Measurements from ENCODE around the gene EHHADH.

EHHADH gene

DNA sequence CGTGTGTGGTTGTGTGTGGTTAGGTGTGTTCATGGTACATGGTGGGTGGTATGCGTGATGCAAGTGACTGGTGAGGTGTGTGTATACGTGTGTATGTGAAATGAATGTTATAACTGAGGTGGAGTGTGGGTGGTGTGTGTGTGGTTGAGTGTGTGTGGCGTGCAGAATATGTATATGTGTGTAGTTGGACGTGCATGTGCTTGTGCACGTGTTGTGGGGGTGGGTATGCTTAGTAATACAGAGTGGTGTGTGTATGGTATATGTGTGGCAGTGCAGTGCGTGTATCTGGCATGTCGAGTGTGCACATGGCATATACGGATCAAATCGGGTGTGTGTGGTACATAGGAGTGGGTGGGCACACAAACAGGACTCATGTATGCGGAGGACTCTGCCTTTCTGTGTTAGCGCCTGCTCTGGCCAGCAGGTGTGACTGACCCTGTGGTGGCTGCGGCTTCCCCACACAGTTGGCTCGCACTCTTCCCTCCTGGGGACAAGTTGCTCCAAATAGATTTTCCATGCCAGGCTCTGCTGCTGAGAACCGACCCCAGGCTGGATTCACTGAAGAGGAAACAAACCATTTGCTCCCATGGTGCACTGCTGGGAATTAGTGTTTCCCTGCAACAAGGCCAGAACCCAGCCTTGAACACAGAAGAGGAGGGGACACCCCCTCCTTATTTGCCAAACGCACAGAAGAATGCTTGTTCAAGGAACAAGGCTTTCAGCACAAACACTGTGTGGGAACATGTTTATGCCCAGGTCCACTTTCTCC lies 99.8 kb downstream of the EHHADH start:
- no peaks in the 10 kb centered on the region for H3K36me3 ChIP-seq (replicated peaks)
- in situ Hi-C loops (cut with HindIII; ENCODE audit: low pct_ligation_motif_present, low sequenced_read_pairs) = no loop called here
- no peak overlapping the region for H3K27ac ChIP-seq
- DNase-seq = no peak
- peaks cover 14% of the 10 kb centered on the region for H3K27me3 ChIP-seq (replicated peaks)
- H3K4me3 ChIP-seq (ENCODE audit: low read depth, low read length) = peak overlapping the region; percentile 65
- TF ChIP-seq, protein P1, sequence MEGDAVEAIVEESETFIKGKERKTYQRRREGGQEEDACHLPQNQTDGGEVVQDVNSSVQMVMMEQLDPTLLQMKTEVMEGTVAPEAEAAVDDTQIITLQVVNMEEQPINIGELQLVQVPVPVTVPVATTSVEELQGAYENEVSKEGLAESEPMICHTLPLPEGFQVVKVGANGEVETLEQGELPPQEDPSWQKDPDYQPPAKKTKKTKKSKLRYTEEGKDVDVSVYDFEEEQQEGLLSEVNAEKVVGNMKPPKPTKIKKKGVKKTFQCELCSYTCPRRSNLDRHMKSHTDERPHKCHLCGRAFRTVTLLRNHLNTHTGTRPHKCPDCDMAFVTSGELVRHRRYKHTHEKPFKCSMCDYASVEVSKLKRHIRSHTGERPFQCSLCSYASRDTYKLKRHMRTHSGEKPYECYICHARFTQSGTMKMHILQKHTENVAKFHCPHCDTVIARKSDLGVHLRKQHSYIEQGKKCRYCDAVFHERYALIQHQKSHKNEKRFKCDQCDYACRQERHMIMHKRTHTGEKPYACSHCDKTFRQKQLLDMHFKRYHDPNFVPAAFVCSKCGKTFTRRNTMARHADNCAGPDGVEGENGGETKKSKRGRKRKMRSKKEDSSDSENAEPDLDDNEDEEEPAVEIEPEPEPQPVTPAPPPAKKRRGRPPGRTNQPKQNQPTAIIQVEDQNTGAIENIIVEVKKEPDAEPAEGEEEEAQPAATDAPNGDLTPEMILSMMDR (IDR thresholded peaks at IDR 0.05; ENCODE audit: low read depth, low read length, missing control alignments) = no peak

DNA sequence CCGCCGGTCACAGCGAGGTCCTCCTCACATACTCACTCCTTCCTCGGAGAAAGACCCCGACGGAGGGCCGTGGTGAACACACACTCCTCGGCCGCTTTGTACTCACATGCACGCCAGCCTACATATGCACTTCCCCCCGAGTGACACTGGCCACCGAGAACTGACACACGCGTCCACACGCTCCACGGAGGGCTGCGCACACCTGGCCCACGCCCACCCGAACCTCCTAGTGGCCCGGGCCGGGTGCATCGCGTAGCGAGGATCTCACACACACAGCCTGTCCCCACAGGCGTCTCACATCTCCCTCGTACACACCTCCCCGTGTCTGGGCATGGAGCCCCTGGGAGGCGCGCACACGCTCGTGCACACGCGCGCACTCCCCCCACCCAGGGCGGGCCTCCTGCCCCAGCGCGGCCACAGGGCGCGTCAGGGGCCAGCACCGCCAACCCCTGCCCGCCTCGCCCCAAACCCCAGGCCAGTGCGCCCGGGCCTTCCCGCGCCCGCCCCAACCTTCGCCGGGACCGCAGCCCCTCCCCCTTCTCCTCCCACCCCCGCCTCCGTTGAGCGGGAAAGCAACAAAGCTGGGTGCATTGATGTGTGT lies 100.6 kb downstream of the EHHADH start:
- peak overlapping the region; percentile 65 for H3K4me3 ChIP-seq (ENCODE audit: low read depth, low read length)
- DNase-seq = peak; percentile 13
- H3K27ac ChIP-seq = no peak overlapping the region
- in situ Hi-C loops (cut with HindIII; ENCODE audit: low pct_ligation_motif_present, low sequenced_read_pairs) = no loop called here
- H3K36me3 ChIP-seq (replicated peaks) = no peaks in the 10 kb centered on the region
- peaks cover 14% of the 10 kb centered on the region for H3K27me3 ChIP-seq (replicated peaks)
- TF ChIP-seq, protein P1 (IDR thresholded peaks at IDR 0.05; ENCODE audit: low read depth, low read length, missing control alignments) = no peak

DNA sequence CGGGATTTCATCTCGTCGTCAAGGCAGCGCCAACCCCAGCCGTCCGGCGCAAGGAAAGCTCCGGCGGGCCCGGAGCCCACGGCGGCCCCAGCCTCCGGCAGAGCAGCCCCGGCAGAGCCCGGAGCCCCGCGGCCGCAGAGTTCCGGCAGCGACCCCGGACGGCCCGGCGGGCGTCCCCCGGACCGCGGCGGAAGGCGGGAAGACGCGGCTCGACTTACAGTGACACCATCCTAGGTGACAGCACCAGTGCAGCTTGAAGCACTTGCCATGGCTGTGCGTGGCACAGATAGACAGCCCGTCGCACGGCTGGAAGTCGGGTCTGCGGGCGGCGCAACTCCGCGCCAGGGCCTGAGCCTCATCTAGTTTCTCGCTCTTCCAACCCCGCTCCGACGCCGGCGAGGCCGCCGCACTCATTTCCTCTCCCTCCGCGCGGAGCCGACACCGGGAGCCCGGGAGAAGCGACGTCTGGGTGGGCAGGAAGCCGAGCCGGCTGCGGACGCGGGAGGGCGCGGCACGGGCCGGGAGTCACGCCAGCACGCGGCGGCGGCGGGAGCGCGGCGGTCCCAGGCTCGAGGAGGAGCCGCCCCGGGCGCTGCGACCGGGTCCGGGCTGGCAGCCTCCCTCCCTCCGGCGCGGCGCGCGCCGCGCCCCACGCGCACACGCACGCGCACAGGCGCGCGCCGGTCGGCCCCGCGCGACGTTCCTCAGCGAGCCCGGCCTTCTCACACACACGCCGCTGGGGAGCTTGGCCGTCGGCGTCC lies 101.3 kb downstream of the EHHADH start, which contains the start of gene C3orf70:
TSS of gene C3orf70 (minus strand) at position 651 of the 761 bp plus-strand sequence. CDS start at position 414, 237 bp downstream.
- DNase-seq = peak; percentile 17
- Histone ChIP-seq H3K36me3 (replicated peaks) (no peaks in the 10 kb centered on the region), H3K4me3 (ENCODE audit: low read depth, low read length) (peak within 1 kb of the TSS; percentile 65), H3K27ac (no peak within 1 kb of the TSS), H3K27me3 (replicated peaks) (peaks cover 14% of the 10 kb centered on the region)
- in situ Hi-C loops (cut with HindIII; ENCODE audit: low pct_ligation_motif_present, low sequenced_read_pairs) = no loop called here
- TF ChIP-seq, protein P1 (IDR thresholded peaks at IDR 0.05; ENCODE audit: low read depth, low read length, missing control alignments) = no peak

DNA sequence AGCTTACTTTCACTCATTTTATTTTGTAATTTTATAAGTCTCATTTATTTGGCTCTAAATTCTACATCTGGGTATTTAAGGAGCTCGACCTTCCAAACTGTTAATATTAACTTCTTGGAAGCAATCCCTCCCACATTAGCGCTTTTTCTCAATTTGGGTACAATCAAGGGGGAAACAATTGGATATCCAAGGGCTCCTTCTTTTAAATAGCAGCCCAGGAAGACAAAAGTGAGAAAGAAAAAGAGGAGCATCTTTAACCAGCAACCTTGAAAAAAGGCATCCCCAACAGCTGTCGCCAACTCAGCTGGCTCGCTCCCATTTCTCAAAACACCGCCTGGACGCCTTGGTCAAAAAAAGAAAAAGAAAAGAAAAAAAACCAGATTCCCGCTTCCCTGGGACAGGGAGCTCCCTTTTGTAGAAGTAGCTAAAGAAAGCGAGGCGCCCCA lies 101.9 kb downstream of the EHHADH start:
- H3K4me3 ChIP-seq (ENCODE audit: low read depth, low read length) = peak overlapping the region; percentile 65
- peaks cover 13% of the 10 kb centered on the region for H3K27me3 ChIP-seq (replicated peaks)
- TF ChIP-seq, protein P1 (IDR thresholded peaks at IDR 0.05; ENCODE audit: low read depth, low read length, missing control alignments) = no peak
- DNase-seq = no peak
- no peak overlapping the region for H3K27ac ChIP-seq
- H3K36me3 ChIP-seq (replicated peaks) = no peaks in the 10 kb centered on the region
- in situ Hi-C loops (cut with HindIII; ENCODE audit: low pct_ligation_motif_present, low sequenced_read_pairs) = no loop called here

DNA sequence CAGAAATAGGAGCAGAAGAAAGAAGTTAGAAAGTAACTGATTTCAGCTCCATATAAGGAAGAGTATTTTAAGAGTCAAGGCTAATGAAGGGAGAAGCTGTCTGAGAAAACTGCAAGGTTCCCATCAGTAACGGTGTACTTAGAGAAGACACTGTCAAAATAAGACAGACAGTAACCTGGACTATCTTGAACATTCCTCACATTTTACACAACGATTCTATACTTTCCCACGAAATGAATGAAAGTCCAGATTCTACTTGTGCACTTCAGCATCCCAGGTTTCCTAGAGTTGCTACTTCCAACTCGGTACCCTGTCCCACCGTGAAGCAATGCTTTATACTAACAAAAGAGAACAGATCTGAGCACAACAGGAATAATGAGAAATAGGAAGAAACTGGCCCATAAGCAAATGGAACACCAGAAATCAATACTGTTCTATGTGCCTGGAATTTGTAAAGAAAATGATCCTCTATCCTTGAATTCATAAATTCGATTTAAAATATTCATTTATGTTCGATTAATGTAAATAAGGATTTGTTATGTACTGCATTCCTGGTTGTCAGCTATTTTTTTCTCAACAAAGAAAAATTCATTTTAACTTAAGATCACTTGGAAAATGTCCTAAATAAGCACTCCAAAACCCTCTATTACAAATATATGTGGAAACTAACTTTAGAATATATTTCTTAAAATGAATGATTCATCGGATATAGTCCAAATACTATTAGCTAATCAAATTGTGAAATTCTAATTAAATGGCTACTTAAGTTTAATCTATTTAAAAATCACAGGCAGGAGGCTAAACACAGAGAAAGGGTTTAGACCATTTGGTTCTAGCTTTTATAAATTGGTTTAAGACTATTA lies 102.5 kb downstream of the EHHADH start:
- DNase-seq = no peak
- Histone ChIP-seq H3K36me3 (replicated peaks) (no peaks in the 10 kb centered on the region), H3K27me3 (replicated peaks) (peaks cover 13% of the 10 kb centered on the region), H3K4me3 (ENCODE audit: low read depth, low read length) (no peak overlapping the region), H3K27ac (no peak overlapping the region)
- in situ Hi-C loops (cut with HindIII; ENCODE audit: low pct_ligation_motif_present, low sequenced_read_pairs) = no loop called here
- TF ChIP-seq, protein P1 (IDR thresholded peaks at IDR 0.05; ENCODE audit: low read depth, low read length, missing control alignments) = no peak
